SHP77 treated with DMSO at 0.1 percent for 48 hours (cell line): ENCODE data around the gene HEPHL1.
"Not testable (repeated sequence)": the region's sequence is repeated elsewhere in the genome, so short reads cannot be mapped to it uniquely, and the experiment has no call there.

ENCODE experiments used
- DNase-seq: peaks from one replicate; lab custom pipeline; 2025; lab: John Stamatoyannopoulos, UW

The HEPHL1 gene, protein sequence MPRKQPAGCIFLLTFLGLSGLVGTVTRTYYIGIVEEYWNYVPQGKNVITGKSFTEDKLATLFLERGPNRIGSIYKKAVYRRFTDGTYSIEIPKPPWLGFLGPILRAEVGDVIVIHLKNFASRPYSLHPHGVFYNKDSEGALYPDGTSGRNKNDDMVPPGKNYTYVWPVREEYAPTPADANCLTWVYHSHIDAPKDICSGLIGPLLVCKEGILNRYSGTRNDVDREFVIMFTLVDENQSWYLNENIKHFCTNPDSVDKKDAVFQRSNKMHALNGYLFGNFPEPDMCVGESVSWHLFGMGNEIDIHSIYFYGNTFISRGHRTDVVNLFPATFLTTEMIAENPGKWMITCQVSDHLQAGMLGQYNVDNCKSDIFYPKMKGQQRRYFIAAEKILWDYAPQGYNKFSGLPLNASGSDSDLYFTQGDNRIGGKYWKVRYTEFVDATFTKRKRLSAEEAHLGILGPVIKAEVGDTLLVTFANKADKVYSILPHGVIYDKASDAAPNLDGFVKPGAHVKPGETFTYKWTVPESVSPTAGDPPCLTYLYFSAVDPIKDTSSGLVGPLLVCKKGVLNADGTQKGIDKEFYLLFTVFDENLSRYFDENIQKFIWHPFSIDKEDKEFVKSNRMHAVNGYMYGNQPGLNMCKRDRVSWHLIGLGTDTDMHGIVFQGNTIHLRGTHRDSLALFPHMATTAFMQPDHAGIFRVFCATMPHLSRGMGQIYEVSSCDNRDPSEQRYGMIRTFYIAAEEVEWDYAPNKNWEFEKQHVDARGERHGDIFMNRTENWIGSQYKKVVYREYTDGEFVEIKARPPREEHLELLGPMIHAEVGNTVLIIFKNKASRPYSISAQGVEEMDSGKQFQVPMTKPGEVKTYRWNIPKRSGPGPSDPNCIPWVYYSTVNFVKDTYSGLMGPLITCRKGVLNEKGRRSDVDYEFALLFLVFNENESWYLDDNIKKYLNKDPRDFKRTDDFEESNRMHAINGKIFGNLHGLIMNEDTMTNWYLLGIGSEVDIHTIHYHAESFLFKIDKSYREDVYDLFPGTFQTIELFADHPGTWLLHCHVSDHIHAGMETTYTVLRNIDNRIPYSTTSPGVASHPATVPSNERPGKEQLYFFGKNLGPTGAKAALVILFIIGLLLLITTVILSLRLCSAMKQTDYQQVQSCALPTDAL

DNA sequence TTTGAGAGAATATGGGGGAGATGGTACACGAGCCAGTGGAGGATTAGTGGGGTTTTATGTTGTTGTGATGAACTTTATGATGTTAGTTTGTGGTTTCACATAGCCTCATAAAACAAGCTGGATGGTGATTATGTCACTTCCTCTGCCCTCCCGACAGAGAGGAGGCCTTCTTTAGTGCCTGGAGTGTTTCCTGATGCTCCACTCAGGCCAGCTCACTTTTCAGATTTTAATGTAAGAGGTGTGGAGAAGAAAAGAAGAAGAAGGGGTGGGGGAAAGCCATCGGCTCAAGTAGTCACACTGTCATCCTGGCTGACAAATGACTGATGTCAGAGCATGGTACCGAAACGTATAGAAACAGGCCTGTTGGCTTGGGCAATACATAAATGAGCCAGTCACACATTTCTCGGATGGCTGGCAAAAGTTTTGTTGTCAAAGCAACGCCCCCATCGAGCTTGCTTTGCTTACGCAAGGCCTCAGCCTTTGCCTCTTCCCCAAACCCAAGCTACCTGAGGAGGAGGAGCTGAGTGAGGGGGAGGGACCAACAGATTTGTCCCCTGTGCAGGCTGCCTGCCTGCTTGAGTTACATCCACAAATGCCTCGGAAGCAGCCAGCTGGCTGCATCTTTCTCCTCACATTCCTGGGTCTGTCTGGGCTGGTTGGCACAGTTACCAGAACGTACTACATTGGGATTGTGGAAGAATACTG lies at the start of gene HEPHL1:
TSS of gene HEPHL1 (plus strand) at position 578 of the 705 bp plus-strand sequence. CDS start at position 593, 15 bp downstream.
- no peak for DNase-seq

DNA sequence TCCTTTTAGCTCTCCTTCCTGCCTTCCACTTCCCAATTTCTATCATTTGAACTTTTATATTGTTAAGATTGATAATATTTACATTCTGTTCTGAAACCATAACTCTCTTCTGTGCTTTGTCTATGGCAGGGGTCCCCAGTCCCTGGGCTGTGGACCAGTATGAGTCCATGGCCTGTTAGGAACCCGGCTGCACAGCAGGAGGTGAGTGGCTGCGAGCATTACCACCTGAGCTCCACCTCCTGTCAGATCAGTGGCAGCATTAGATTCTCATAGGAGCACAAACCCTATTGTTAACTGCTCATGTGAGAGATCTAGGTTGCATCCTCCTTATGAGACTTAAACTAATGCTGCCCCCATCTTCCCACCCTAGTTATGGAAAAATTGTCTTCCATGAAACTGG lies 48.4 kb upstream of the HEPHL1 start:
- DNase-seq, result no peak

DNA sequence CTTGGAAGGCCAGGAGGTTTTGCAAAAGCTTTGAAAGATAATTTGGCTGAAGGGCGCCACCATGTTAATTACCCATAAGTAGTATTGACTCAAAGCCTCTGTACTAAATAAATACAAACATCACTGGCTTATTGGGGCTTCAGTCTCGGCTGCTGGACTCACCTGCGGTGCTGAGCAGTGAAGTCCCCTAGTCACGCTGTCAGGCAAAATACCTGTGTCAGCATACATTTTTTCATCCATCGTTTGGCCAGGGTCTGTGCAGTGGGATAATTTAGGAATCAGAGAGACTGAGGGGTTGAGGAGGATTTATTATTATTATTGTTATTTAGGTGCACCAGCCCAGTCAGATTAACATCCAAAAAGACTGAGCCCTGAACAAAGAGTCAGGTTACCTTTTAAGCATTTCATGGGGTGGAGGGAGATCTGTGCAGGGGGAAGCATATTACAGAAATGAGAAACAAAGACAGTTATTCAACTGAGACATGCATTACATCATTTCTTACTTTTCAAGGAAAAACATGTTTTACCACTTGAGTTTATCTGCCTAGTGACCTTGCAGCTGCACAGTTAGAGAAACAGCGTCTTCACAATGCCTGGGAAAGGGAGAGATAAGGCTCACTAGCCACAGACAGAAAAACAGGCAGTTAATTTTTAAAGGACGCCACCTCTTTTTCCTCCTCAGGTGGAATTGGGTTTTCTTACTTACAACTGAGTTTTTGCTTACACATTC lies 47.7 kb upstream of the HEPHL1 start:
- DNase-seq, result not testable (repeated sequence)

- no peak for DNase-seq
Observed at GRCh38 chr11:93974759-93975158, 46.4 kb upstream of the HEPHL1 start.

DNA sequence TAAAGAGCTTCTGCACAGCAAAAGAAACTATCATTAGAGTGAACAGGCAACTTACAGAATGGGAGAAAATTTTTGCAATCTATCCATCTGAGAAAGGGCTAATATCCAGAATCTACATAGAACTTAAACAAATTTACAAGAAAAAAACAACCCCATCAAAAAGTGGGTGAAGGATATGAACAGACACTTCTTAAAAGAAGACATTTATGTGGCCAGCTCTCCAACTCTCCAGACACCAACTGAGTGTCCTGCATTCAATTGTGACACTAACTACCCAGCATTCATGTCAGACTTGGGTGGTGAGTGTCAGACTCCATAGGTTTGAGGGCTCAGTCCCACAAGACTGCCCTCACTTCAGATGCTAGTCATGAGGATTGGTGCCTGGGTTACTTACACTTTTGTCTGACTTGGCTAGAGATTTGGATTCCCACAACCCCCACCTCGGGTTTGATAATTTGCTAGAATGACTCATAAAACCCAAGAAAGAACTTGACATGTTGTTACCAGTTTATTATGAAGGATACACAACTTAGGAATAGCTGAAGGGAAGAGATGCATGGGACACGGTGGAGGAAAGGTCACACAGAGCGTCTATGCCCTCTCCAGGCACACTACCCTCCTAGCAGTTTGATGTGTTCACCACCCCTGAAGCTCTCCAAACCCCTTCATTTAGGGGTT lies 44.4 kb upstream of the HEPHL1 start:
- not testable (repeated sequence) for DNase-seq

DNA sequence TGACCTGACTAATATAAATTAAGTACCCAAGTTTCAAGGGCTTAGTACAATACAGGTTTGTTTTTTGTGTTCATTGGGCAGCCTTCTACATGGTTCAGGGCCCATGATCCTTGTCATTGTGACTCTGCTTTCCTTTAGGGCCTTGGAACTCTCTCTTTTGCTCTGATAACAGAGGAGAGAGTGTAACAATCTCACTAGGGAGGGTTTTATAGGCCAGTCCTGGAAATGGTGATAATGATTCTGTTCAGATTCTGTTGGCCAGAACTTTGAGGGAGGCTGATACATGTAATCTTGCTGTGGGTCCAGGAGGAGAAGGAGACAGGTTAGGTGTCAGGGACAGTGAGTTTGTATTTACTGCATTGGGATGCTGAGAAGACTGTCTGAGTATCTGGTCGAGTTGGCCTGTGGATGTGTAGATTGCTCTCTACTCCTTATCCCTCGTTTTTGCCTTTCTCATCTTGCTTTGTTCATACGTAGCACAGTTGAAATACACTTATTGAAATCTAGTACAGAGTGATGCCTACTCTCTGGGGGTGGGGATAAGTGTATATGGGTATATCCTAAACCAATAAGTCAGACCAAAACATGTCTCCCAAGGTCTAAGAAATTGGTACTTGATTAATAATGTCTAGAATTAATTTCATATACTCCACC lies 37.5 kb upstream of the HEPHL1 start:
- no peak for DNase-seq

DNA sequence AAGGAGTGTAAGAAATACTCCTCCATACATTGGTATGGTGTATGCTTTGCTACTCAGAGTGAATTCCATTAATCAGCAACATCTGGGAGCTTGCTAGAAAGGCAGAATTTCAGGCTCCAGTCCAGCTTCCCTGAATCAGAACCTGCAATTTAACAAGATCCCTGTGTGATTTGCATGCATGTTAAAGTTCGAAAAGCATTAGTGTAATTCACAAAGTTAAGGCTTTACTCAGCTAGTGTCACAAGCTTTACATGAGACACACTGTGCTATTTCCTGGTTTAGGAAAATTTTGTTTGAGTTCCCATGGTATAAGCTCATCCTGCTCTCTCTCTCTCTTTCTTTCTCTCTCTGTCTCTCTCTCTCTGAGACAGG lies 37.0 kb upstream of the HEPHL1 start:
- no peak for DNase-seq

DNA sequence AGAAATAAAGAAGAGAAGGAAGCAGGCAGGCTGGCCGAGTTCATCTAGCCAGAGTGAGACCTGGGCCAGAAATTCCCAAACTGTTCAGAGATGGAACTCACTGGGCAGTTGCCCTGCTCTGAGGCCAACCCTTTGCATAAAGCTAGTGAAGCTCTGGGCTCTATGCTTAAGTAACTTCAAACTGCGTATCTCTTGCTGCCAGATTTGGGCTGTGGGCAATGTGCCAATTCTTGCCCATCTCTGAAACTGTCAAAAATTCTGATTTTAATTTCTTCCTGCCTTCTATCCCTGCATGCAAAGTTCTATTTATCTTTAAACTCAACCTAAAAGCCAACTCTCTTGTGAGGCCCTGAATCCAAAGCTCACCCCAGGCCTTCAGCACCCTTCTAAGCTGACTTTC lies 36.2 kb upstream of the HEPHL1 start:
- DNase-seq, result no peak

GRCh38 chr11:93986716-93987115 lies 34.4 kb upstream of the HEPHL1 start:
- DNase-seq, result no peak

DNA sequence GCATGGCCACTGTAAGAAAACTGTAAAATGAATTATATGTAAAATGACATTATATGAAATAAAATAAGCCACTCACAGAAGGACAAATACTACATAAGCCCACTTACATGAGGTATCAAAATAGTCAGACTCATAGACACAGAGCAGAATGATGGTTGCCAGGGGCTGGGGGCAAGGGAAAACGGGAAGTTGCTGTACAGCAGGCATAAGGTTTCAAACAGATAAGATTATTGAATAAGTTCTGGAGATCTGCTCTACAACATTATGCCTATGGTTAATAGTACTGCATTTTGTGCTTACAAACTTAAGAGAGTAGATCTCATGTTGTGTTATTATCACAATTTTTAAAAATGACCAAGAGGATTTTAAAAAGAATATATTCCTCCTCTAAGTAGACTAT lies 32.7 kb upstream of the HEPHL1 start:
- no peak for DNase-seq

GRCh38 chr11:93988912-93989311 lies 32.2 kb upstream of the HEPHL1 start:
- no peak for DNase-seq

DNA sequence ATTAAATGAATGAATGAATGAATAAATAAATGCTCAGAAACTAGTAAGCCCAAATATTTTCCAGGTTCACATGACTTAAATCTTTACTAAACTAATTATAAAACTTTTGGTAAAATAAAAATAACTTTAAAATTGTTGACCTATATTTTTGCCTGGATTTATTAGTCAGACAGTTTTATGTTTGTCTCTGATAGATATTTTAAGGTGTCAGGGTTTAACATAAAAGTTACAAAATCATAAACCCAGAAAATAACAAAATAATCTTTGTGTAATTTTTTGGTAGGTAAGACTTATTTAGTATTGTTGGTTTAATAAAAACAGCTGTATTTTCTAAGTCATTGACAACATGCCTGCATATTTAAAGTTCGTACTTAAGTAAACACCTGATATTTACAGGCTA lies 27.4 kb upstream of the HEPHL1 start:
- no peak for DNase-seq

DNA sequence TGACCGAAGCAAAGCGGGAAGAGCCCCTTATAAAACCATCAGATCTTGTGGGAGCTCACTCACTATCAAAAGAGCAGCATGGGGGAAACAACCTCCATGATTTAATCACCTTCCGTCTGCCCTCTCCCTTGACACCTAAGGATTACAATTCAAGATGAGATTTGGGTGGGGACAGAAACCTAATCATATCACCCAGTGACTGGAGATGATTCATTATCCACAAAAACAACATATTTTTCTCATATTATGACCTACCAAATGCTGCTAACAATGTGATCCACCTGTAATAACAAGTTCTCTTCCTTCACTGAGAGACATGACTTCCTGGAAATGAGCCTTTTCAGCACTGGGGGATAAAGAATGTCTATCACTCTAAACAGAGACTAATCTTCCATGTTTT lies 23.4 kb upstream of the HEPHL1 start:
- DNase-seq, result no peak

DNA sequence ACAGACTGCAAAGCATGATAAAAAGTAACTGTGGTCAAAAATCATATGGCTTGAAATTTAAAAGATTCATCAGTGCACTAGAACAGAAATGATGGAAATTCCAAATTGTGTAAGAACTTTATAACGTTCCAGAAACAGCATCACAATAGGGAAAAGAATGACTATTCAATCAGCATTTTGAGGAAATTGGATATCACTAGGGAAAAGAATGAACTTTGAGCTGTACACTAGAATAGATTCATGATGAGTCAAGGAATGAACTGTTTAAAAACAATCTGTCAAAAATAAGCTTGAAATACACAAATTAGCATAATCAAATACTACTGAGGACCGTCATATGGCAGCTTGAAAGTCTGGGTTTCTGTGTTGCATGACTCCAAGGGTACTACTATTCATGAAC lies 20.5 kb upstream of the HEPHL1 start:
- no peak for DNase-seq

DNA sequence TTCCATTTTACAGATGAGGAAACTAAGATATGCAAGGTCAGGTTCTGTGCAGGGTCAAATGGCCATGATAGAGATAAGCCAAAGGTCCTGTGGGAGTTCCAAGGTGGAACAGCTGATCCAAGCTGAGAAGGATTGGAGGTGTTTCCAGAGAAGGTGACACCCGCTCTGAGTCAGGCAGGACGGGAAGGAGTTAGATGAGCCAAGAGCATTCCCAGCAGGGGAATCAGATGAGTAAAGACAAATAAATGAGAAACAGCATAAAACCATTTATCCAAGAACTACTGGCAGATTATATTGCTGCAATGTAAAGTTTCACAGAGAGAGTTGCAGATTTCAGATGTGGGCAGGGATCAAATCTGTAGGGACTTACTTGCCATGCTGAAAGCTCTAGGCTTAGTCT lies 18.9 kb upstream of the HEPHL1 start:
- DNase-seq, result no peak

DNA sequence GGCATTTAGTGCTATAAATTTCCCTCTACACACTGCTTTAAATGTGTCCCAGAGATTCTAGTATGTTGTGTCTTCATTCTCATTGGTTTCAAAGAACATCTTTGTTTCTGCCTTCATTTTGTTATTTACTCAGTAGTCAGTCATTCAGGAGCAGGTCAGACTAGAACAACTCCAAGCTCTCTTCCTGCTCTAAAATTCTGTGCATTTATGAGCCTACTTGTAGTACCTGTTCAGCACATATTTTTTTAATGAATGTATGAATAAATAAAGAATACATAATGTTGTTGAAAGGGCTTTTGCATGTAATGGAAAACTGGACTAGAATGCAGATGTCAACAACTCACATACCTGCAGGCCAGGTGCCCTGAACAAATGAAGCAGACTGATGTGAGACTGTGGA lies 13.7 kb upstream of the HEPHL1 start:
- no peak for DNase-seq

DNA sequence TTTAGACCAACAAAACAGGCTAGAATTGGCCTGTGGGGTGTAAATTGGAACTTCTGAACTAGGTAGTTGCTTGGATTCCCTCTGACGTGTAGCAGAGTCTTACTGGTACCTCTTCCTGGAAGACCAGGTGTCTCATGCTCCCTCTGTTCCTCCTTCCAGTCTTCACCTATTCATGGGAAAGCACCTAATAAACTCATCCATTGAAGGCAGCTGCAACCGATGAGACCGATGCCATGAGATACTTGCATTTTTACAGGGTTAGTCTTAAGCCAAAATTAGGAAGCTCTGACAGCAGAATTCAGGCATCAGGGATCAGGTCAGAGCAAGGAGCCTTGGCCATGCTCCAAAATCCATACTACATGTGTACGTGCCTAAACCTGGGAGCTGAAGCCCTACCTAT lies 13.2 kb upstream of the HEPHL1 start:
- no peak for DNase-seq

GRCh38 chr11:94010136-94010535 lies 11.0 kb upstream of the HEPHL1 start:
- no peak for DNase-seq

GRCh38 chr11:94011478-94011877 lies 9.7 kb upstream of the HEPHL1 start:
- DNase-seq, result no peak

- DNase-seq, result no peak
Observed at GRCh38 chr11:94017446-94017845, 3.7 kb upstream of the HEPHL1 start.
